ENCODE results near the gene SRPK2. TPM values are rescaled to one million over a fixed set of nuclear protein-coding genes. Genes with fewer than 3 reads are reported as not detected.
"Not testable (repeated sequence)": the region's sequence is repeated elsewhere in the genome, so short reads cannot be mapped to it uniquely, and the experiment has no call there.

Gene SRPK2
- polyA plus RNA-seq, 6 donors from 2014 or later: 50.6 to 65.5 (median 56.1) TPM

DNA sequence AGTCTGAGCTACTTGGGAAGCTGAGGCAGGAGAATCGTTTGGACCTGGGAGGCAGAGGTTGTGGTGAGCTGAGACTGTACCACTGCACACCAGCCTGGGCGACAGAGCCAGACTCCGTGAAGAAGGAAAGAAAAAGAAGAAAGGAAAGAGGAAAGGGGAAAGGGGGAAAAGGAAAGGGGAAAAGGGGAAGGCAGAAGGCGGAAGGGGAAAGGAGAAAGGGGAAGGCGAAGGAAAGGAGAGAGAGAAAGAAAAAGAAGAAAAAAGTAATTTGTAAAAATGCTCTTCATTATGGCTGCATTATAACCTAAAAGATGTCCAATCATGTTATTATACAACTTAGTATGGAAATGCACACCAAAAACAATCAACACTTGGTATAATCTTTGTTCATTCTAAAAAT, 110.2 kb downstream of the SRPK2 start:
- no peak for ATAC-seq (ENCODE audit: low read depth in 2 of 2)
- Mint-ChIP-seq H3K36me3 (peaks cover 0 to 5% of the 10 kb centered on the region in 2 donors), H3K27me3 (no peaks in the 10 kb centered on the region), H3K9me3 (no peaks in the 10 kb centered on the region), H3K4me1 (peaks cover 10 to 35% (median 17%) of the 10 kb centered on the region in 3 donors), H3K27ac (peak overlapping the region in 1 of 6 donors; percentile 29), H3K4me3 (no peak overlapping the region)
- no peak for DNase-seq

DNA sequence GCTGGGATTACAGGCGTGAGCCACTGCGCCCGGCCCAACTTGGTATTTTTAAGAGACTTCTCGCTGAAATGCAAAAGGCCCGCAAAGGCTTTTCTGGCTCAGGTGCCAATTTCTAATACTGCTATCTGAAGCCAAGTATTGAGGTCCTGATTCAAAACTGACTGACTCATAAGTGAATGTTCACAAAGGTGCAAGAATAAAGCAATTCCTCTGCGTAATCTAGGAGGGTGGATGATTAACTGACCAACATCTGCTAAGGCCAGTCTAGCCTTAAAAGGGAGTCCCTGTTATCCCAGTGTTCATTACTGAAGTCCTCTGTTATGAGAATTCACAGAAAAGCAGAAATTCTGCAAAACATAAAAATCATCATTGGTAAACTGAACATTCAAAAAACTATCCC, 111.4 kb downstream of the SRPK2 start:
- H3K9me3 Mint-ChIP-seq: no peaks in the 10 kb centered on the region
- ATAC-seq (ENCODE audit: low read depth in 2 of 2): no peak
- no peak for DNase-seq
- H3K4me3 Mint-ChIP-seq: no peak overlapping the region
- H3K36me3 Mint-ChIP-seq: peaks cover 0 to 5% of the 10 kb centered on the region in 2 donors
- peaks cover 14 to 46% (median 26%) of the 10 kb centered on the region in 3 donors for H3K4me1 Mint-ChIP-seq
- H3K27me3 Mint-ChIP-seq: no peaks in the 10 kb centered on the region
- no peak overlapping the region for H3K27ac Mint-ChIP-seq

DNA sequence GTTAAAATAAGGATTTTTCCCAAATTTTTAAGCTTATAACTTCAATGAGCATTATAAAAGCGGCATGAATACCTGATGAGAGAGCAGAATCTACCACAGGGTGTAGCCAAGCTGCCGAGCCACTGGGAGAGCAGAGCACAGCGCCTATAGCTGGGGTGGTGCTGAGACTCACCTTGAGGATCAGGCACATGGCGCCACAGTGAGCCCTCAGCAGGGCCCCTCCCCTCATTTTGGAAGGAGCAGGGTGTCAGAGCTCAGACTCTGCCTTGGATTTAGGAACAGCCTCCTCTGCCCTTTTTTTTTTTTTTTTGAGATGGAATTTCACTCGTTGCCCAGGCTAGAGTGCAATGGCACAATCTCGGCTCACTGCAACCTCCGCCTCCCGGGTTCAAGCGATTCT, 118.6 kb downstream of the SRPK2 start:
- Mint-ChIP-seq H3K4me3 (peak overlapping the region in 7 of 8 donors; percentile 66 to 89 (median 77)), H3K9me3 (no peaks in the 10 kb centered on the region), H3K27ac (peak overlapping the region in 5 of 6 donors; percentile 64 to 89 (median 67)), H3K27me3 (no peaks in the 10 kb centered on the region), H3K4me1 (peaks cover 45 to 78% (median 57%) of the 10 kb centered on the region in 3 donors), H3K36me3 (no peaks in the 10 kb centered on the region)
- ATAC-seq (ENCODE audit: low read depth in 2 of 2) (no peak), DNase-seq (no peak)

DNA sequence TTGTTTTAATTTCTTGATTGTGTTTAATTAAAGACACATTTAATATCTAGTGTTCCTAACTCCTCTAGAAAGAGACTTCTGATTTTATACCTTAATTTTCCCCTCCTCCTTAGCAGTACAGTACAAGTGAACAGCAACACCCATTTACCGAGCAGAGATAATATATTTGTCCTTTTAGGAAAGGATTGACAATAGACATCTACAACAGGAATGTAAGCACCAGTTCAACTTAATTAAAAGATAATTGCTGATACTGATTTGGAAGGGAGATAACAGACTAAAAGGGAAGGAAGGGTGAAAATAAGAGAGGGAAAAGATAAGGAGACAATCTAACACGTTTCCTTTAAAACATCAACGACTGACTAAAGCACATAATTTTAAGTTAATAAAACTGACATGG, 119.3 kb downstream of the SRPK2 start:
- Mint-ChIP-seq H3K36me3 (no peaks in the 10 kb centered on the region), H3K4me3 (peak overlapping the region; percentile 67 to 95 (median 82)), H3K9me3 (no peaks in the 10 kb centered on the region), H3K27ac (peak overlapping the region; percentile 34 to 91 (median 66)), H3K4me1 (peaks cover 43 to 79% (median 55%) of the 10 kb centered on the region in 3 donors), H3K27me3 (no peaks in the 10 kb centered on the region)
- DNase-seq: no peak
- peak; percentile 48 to 58 for ATAC-seq (ENCODE audit: low read depth in 2 of 2)

DNA sequence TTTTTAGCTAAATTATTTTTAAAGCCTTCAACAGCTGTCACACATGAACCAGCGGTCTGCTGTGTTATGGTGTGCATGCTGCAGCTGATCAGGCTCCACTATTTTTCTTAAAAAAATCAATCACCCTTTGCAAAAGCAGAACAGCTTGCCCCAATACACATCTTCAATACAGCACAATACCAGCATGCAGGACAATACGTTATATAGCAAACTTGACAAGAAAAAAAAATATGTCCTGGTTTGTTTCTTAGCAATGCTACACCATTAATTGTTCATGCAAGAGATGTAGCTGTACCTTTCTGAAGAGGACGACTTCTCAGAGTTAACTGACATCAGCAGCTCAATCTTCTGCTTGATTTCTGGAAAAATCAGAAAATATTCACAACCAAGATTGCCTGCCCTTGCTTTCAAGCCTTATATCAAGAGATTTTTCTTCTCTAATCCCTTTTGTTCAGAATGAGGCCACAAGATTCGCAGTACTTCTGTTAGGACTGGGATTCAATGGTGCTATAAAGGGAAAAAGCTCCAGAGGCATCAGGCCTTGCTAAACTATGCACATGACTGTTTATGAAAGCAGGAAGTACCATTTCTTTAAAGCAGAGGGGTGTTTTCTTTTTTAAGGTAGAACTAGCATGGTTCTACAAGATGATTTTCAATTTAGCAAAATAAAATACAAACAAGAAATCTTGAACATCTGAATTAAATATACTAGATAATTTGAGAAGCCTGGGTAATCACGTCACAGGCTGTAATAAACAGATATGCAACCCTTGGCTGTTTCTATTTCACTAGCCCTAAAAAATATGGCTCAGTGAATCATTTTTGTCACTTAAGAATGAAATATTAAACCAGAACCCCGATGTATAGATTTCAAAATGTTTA, 120.0 kb downstream of the SRPK2 start:
- Mint-ChIP-seq H3K27me3 (no peaks in the 10 kb centered on the region), H3K36me3 (no peaks in the 10 kb centered on the region), H3K4me3 (peak overlapping the region; percentile 67 to 95 (median 82)), H3K27ac (peak overlapping the region; percentile 35 to 91 (median 66)), H3K9me3 (no peaks in the 10 kb centered on the region), H3K4me1 (peaks cover 49 to 80% (median 55%) of the 10 kb centered on the region in 3 donors)
- ATAC-seq (ENCODE audit: low read depth in 2 of 2) (peak; percentile 80 to 86), DNase-seq (peak; percentile 28)

DNA sequence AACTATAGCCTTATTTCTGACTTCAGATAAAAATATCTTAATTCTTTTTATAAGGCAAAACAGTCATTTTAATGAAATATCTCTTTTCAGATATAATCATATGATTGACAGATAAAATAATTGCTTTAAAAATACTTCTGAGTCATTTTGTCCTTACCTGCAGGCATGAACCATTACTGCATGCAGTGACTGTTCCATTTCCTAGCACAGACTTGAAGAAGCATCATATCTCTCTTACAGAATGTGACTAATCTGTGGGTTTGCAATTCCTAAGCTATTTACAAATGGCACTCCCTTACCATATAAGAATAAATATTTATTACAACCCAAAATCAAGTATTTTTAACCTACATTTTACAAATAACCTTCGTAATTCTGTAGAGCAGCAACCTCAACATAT, 120.7 kb downstream of the SRPK2 start:
- Mint-ChIP-seq H3K27ac (peak overlapping the region in 2 of 6 donors; percentile 34 to 67), H3K4me3 (peak overlapping the region; percentile 62 to 95 (median 82)), H3K9me3 (no peaks in the 10 kb centered on the region), H3K36me3 (no peaks in the 10 kb centered on the region), H3K27me3 (no peaks in the 10 kb centered on the region), H3K4me1 (peaks cover 47 to 80% (median 58%) of the 10 kb centered on the region in 3 donors)
- no peak for ATAC-seq (ENCODE audit: low read depth in 2 of 2)
- DNase-seq: no peak

DNA sequence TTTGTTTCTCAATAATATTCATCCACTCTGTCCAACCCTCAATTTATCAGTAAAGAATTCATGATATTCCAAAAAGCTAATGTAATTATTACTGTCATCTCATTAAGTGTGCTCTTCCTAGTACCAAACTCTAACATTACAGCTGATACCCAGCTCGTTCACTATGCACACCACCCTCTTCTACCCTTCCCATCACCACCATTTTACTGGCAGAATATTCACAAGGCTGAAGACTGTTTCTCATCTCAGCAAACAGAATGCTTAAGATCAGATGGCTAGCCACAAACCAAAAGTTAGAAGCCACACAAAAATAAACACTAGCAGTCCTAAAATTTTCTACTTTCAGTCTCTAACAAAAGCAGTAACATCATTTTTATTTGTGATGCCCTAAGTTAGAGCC, 121.5 kb downstream of the SRPK2 start:
- Mint-ChIP-seq H3K27me3 (no peaks in the 10 kb centered on the region), H3K4me3 (peak overlapping the region in 7 of 8 donors; percentile 1 to 48 (median 31)), H3K36me3 (no peaks in the 10 kb centered on the region), H3K27ac (peak overlapping the region in 4 of 6 donors; percentile 6 to 60 (median 34)), H3K9me3 (no peaks in the 10 kb centered on the region), H3K4me1 (peaks cover 46 to 78% (median 59%) of the 10 kb centered on the region in 3 donors)
- DNase-seq (no peak), ATAC-seq (ENCODE audit: low read depth in 2 of 2) (no peak)

DNA sequence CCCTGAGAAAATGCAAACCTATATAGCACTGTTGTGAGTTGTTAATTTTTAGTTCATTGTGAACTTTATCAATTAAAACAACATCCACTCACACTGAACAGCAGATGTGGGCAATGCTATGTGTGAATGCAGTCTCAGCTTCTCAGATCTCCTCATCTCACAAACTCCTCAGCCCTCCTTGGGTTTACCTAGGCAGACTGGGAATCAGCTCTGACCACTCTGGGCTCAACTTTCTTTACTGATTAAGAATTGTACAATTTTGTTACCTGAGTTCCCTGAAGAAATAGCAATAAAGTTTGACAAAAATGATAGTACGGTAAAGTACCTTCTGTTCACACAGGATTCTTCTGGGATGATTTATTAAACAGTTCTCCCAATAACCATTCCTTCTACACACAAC, 124.0 kb downstream of the SRPK2 start:
- peaks cover 37 to 63% (median 48%) of the 10 kb centered on the region in 3 donors for H3K4me1 Mint-ChIP-seq
- H3K27me3 Mint-ChIP-seq: no peaks in the 10 kb centered on the region
- H3K4me3 Mint-ChIP-seq: no peak overlapping the region
- H3K9me3 Mint-ChIP-seq: peaks cover 0 to 7% (median 6%) of the 10 kb centered on the region in 7 donors
- no peaks in the 10 kb centered on the region for H3K36me3 Mint-ChIP-seq
- ATAC-seq (ENCODE audit: low read depth in 2 of 2) (no peak), DNase-seq (no peak)
- H3K27ac Mint-ChIP-seq: peak overlapping the region in 1 of 6 donors; percentile 26

DNA sequence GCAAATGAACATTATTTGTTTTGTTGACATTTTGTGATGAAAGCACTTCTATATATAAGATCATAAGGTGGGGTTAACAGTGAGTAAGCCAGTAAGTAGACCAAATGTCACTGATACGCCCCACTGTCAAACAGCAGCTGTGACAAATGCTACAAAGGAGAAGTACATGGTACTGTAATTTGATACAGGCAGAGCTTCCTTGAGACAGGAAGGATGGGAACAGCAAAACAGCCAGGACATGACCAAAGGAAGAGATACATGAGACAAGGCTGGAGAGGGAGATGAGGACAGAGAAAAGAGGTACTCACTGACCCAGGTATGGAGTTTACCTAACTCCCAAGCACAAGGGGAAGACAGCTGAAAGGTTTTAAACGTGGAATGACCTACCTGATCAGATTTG, 127.0 kb downstream of the SRPK2 start:
- no peak overlapping the region for H3K4me3 Mint-ChIP-seq
- ATAC-seq (ENCODE audit: low read depth in 2 of 2) (peak in 1 of 2 donors; percentile 45), DNase-seq (no peak)
- peak overlapping the region in 5 of 6 donors; percentile 14 to 81 (median 39) for H3K27ac Mint-ChIP-seq
- no peaks in the 10 kb centered on the region for H3K36me3 Mint-ChIP-seq
- H3K4me1 Mint-ChIP-seq: peaks cover 37 to 75% (median 54%) of the 10 kb centered on the region in 3 donors
- peaks cover 0 to 15% (median 7%) of the 10 kb centered on the region in 7 donors for H3K9me3 Mint-ChIP-seq
- no peaks in the 10 kb centered on the region for H3K27me3 Mint-ChIP-seq

DNA sequence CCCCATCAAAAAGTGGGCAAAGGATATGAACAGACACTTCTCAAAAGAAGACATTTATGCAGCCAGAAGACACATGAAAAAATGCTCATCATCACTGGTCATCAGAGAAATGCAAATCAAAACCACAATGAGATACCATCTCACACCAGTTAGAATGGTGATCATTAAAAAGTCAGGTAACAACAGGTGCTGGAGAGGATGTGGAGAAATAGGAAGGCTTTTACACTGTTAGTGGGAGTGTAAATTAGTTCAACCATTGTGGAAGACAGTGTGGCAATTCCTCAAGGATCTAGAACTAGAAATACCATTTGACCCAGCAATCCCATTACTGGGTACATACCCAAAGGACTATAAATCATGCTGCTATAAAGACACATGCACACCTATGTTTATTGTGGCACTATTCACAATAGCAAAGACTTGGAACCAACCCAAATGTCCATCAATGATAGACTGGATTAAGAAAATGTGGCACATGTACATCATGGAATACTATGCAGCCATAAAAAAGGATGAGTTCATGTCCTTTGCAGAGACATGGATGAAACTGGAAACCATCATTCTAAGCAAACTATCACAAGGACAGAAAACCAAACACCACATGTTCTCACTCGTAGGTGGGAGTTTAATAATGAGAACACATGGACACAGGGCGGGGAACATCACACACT, 128.4 kb downstream of the SRPK2 start:
- peaks cover 46 to 71% (median 58%) of the 10 kb centered on the region in 3 donors for H3K4me1 Mint-ChIP-seq
- not testable (repeated sequence) for H3K27me3 Mint-ChIP-seq; H3K27ac Mint-ChIP-seq; H3K4me3 Mint-ChIP-seq; ATAC-seq (ENCODE audit: low read depth in 2 of 2); H3K36me3 Mint-ChIP-seq; DNase-seq
- H3K9me3 Mint-ChIP-seq: peaks cover 0 to 15% (median 7%) of the 10 kb centered on the region in 7 donors

DNA sequence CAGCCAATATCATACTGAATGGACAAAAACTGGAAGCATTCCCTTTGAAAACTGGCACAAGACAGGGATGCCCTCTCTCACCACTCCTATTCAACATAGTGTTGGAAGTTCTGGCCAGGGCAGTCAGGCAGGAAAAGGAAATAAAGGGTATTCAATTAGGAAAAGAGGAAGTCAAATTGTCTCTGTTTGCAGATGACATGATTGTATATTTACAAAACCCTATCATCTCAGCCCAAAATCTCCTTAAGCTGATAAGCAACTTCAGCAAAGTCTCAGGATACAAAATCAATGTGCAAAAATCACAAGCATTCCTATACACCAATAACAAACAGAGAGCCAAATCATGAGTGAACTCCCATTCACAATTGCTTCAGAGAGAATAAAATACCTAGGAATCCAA, 129.8 kb downstream of the SRPK2 start:
- Mint-ChIP-seq H3K27ac (peak overlapping the region in 4 of 6 donors; percentile 16 to 79 (median 57)), H3K4me1 (peaks cover 43 to 61% (median 57%) of the 10 kb centered on the region in 3 donors), H3K9me3 (peaks cover 0 to 15% (median 7%) of the 10 kb centered on the region in 7 donors)
- not testable (repeated sequence) for H3K4me3 Mint-ChIP-seq; ATAC-seq (ENCODE audit: low read depth in 2 of 2); DNase-seq; H3K27me3 Mint-ChIP-seq; H3K36me3 Mint-ChIP-seq

DNA sequence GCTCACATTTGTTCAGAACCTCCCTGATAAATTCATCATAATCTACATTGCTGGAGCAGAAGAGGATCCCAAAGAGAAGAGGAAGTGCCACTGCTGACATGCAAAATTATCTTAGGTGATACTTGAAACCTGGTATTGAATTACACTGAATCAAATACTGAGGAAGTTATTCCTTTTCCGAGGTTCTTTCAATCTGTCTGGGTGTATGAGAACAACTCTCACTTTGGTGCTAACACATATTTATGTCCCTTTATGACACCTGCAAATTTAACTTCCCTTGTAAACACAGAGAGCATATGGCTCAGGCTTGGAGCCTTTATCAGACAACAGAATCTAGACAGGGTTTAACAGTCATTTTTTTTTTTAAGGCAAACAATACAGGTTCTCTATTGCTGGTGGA, 131.4 kb downstream of the SRPK2 start:
- peaks cover 0 to 15% (median 7%) of the 10 kb centered on the region in 7 donors for H3K9me3 Mint-ChIP-seq
- no peaks in the 10 kb centered on the region for H3K36me3 Mint-ChIP-seq
- peak overlapping the region in 1 of 8 donors; percentile 7 for H3K4me3 Mint-ChIP-seq
- H3K27ac Mint-ChIP-seq: peak overlapping the region in 2 of 6 donors; percentile 1 to 38
- H3K4me1 Mint-ChIP-seq: peaks cover 41 to 61% (median 59%) of the 10 kb centered on the region in 3 donors
- DNase-seq (no peak), ATAC-seq (ENCODE audit: low read depth in 2 of 2) (peak; percentile 52 to 63)
- no peaks in the 10 kb centered on the region for H3K27me3 Mint-ChIP-seq

DNA sequence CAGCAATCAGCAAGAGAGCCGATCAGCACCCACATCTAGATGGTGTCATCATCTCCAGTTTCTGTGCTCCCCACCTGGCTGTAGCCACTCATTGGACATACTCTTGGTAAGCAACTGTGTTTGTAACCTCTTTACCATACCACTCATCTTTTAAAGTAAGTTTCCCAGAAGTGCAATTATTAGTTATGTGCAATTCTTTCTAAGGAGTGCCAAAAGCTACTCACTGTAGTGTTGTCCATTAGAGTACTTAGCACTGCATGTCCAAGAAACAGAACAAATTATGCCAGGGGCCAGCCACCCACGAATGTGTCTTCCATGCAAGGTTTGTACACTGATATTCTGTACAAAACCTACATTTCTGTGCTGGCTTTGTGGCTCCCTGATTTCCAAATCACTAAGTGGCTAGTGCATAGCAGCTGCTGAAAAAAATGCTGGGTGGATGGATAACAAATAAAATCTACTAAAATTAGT, 131.9 kb downstream of the SRPK2 start:
- Mint-ChIP-seq H3K36me3 (no peaks in the 10 kb centered on the region), H3K27ac (peak overlapping the region in 2 of 6 donors; percentile 1 to 38), H3K9me3 (peaks cover 0 to 15% (median 7%) of the 10 kb centered on the region in 7 donors), H3K4me3 (no peak overlapping the region), H3K27me3 (no peaks in the 10 kb centered on the region), H3K4me1 (peaks cover 44 to 65% (median 60%) of the 10 kb centered on the region in 3 donors)
- ATAC-seq (ENCODE audit: low read depth in 2 of 2): no peak
- DNase-seq: no peak
